ENCODE results near the gene MCM8.

The MCM8 gene

GRCh38 chr20:5949943-5950270 lies 545 bp upstream of the MCM8 start:
- DNase-seq = no peak

GRCh38 chr20:5967469-5967868 lies 17.0 kb downstream of the MCM8 start:
- no peak for DNase-seq

- DNase-seq = no peak
These were observed 18.0 kb downstream of the MCM8 start for GRCh38 chr20:5968462-5968861.

- no peak for DNase-seq
These were observed 19.0 kb downstream of the MCM8 start for GRCh38 chr20:5969348-5969935.

GRCh38 chr20:5969940-5970339 lies 19.5 kb downstream of the MCM8 start:
- no peak for DNase-seq

- no peak for DNase-seq
These were observed 19.9 kb downstream of the MCM8 start for GRCh38 chr20:5970381-5970780.

GRCh38 chr20:5971203-5971602 lies 20.8 kb downstream of the MCM8 start:
- no peak for DNase-seq

- DNase-seq = no peak
These were observed 22.7 kb downstream of the MCM8 start for GRCh38 chr20:5973172-5973571.

- DNase-seq = no peak
These were observed 23.5 kb downstream of the MCM8 start for GRCh38 chr20:5973971-5974370.

- DNase-seq = no peak
These were observed 24.1 kb downstream of the MCM8 start for GRCh38 chr20:5974531-5974930.

- DNase-seq = no peak
These were observed 25.3 kb downstream of the MCM8 start for GRCh38 chr20:5975778-5976177.

- no peak for DNase-seq
These were observed 26.8 kb downstream of the MCM8 start for GRCh38 chr20:5977223-5977622.

- no peak for DNase-seq
These were observed 27.5 kb downstream of the MCM8 start for GRCh38 chr20:5977975-5978374.

- DNase-seq = no peak
These were observed 29.3 kb downstream of the MCM8 start for GRCh38 chr20:5979801-5980200.

- no peak for DNase-seq
These were observed 30.5 kb downstream of the MCM8 start for GRCh38 chr20:5980720-5981538.

GRCh38 chr20:5987383-5987782 lies 36.9 kb downstream of the MCM8 start:
- DNase-seq = no peak

- DNase-seq = no peak
These were observed 39.1 kb downstream of the MCM8 start for GRCh38 chr20:5989539-5989938.

GRCh38 chr20:5990946-5991345 lies 40.5 kb downstream of the MCM8 start:
- no peak for DNase-seq

- DNase-seq = no peak
These were observed 41.4 kb downstream of the MCM8 start for GRCh38 chr20:5991623-5992441.

GRCh38 chr20:5996765-5997164 lies 46.3 kb downstream of the MCM8 start:
- DNase-seq = peak; percentile 27

- no peak for DNase-seq
These were observed 49.3 kb downstream of the MCM8 start for GRCh38 chr20:5999783-6000182.

- DNase-seq = no peak
These were observed 50.4 kb downstream of the MCM8 start for GRCh38 chr20:6000871-6001270.

- DNase-seq = no peak
These were observed 56.1 kb downstream of the MCM8 start for GRCh38 chr20:6006603-6006949.

GRCh38 chr20:6007094-6007528 lies 56.7 kb downstream of the MCM8 start:
- DNase-seq = no peak

Measured in stimulated activated CD4-positive, alpha-beta T cell treated with anti-CD3 and anti-CD28 coated beads, Interleukin-15, amount 100 ng/mL, for 24 hours (primary cell).